ENCODE measurements around the gene SNCAIP. TPM values are rescaled to one million over a fixed set of nuclear protein-coding genes. Genes with fewer than 3 reads are reported as not detected.

The SNCAIP gene
- total RNA-seq, 3 donors from 2014 or later (not counting 1 experiment from before 2014, with no cell fraction given): 0.73 TPM; not detected in 2

GRCh38 chr5:122423221-122423620, 111.2 kb downstream of the SNCAIP start:
- Mint-ChIP-seq H3K36me3 (no peaks in the 10 kb centered on the region), H3K27ac (no peak overlapping the region), H3K27me3 (ENCODE audit: low read depth in 2 of 2) (no peaks in the 10 kb centered on the region), H3K9me3 (peaks cover 5 to 6% of the 10 kb centered on the region in 2 donors), H3K4me1 (no peaks in the 10 kb centered on the region), H3K4me3 (no peak overlapping the region)
- no peak overlapping the region for H3K4me3 ChIP-seq (ENCODE audit: low read length)
- 86% methylated on average over 4 of the region's 4 CpGs for WGBS (ENCODE audit: insufficient coverage)
- intact Hi-C loops (cut with micrococcal nuclease): no loop called here
- H3K4me1 ChIP-seq (ENCODE audit: control insufficient read depth, insufficient read depth, low read length): no peaks in the 10 kb centered on the region
- TF ChIP-seq, protein P1, sequence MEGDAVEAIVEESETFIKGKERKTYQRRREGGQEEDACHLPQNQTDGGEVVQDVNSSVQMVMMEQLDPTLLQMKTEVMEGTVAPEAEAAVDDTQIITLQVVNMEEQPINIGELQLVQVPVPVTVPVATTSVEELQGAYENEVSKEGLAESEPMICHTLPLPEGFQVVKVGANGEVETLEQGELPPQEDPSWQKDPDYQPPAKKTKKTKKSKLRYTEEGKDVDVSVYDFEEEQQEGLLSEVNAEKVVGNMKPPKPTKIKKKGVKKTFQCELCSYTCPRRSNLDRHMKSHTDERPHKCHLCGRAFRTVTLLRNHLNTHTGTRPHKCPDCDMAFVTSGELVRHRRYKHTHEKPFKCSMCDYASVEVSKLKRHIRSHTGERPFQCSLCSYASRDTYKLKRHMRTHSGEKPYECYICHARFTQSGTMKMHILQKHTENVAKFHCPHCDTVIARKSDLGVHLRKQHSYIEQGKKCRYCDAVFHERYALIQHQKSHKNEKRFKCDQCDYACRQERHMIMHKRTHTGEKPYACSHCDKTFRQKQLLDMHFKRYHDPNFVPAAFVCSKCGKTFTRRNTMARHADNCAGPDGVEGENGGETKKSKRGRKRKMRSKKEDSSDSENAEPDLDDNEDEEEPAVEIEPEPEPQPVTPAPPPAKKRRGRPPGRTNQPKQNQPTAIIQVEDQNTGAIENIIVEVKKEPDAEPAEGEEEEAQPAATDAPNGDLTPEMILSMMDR (IDR thresholded peaks at IDR 0.05): no peak
- H3K36me3 ChIP-seq (ENCODE audit: control insufficient read depth, insufficient read depth, low read length): no peaks in the 10 kb centered on the region
- H3K27me3 ChIP-seq (ENCODE audit: control insufficient read depth, insufficient read depth, low read length): no peaks in the 10 kb centered on the region
- no peak for ATAC-seq
- H3K27ac ChIP-seq (ENCODE audit: low read length): no peak overlapping the region
- H3K9me3 ChIP-seq (ENCODE audit: control insufficient read depth, insufficient read depth, low read length): no peaks in the 10 kb centered on the region
- no peak for DNase-seq

DNA sequence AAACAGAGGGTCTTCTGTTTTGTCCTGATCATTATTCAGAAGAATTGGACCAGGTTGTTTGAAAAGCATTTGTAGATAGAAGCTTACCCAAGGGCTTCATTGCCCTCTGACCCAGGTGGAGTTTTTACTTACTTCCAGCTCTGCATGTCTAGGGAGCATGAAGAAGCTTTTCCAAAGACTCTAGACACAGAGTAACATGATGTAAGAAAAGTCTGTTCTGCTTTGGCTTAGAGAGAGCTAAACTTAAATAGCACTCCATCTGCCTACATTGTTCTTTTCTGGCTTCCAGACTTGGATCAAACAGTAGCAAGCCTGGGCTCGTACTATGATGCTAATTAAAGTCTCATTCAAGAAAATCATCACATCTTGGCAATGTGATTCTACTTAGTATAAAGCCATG, 112.1 kb downstream of the SNCAIP start:
- Histone ChIP-seq H3K27me3 (ENCODE audit: control insufficient read depth, insufficient read depth, low read length) (no peaks in the 10 kb centered on the region), H3K4me1 (ENCODE audit: control insufficient read depth, insufficient read depth, low read length) (no peaks in the 10 kb centered on the region), H3K36me3 (ENCODE audit: control insufficient read depth, insufficient read depth, low read length) (no peaks in the 10 kb centered on the region), H3K27ac (ENCODE audit: low read length) (no peak overlapping the region), H3K9me3 (ENCODE audit: control insufficient read depth, insufficient read depth, low read length) (no peaks in the 10 kb centered on the region), H3K4me3 (ENCODE audit: low read length) (no peak overlapping the region)
- DNase-seq (no peak), ATAC-seq (no peak)
- WGBS (ENCODE audit: insufficient coverage): 88% methylated on average over 1 of the region's 1 CpG
- H3K27me3 Mint-ChIP-seq (ENCODE audit: low read depth in 2 of 2): no peaks in the 10 kb centered on the region
- TF ChIP-seq, protein P1 (IDR thresholded peaks at IDR 0.05): no peak
- no peak overlapping the region for H3K27ac Mint-ChIP-seq
- no peaks in the 10 kb centered on the region for H3K4me1 Mint-ChIP-seq
- peaks cover 3 to 7% of the 10 kb centered on the region in 2 donors for H3K9me3 Mint-ChIP-seq
- intact Hi-C loops (cut with micrococcal nuclease): no loop called here
- H3K4me3 Mint-ChIP-seq: no peak overlapping the region
- H3K36me3 Mint-ChIP-seq: peaks cover 5% of the 10 kb centered on the region

DNA sequence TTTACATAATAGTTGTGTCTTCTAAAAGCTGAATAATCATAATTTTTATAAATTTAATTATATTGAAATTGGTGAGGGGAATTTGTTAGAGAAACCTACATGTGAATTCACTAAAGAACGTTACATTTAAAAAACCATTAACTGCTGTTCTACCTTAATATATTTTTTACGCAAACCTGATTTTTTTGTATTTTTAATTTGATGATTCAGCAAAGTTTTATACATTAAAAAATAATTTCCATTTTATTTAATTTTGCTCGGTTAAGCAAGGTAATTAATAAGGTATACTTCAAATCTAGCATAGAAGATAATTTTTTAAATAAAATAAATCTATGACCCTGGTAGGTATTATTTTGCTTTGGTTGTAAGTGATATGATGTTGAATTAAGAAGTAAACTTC, 114.3 kb downstream of the SNCAIP start:
- H3K9me3 ChIP-seq (ENCODE audit: control insufficient read depth, insufficient read depth, low read length): no peaks in the 10 kb centered on the region
- peaks cover 3 to 7% of the 10 kb centered on the region in 2 donors for H3K9me3 Mint-ChIP-seq
- DNase-seq: no peak
- no CpG with 5 or more reads among the region's 3 CpGs for WGBS (ENCODE audit: insufficient coverage)
- H3K4me3 Mint-ChIP-seq: no peak overlapping the region
- H3K4me3 ChIP-seq (ENCODE audit: low read length): no peak overlapping the region
- no peak overlapping the region for H3K27ac ChIP-seq (ENCODE audit: low read length)
- peaks cover 7% of the 10 kb centered on the region for H3K36me3 Mint-ChIP-seq
- no peak for ATAC-seq
- no peaks in the 10 kb centered on the region for H3K4me1 Mint-ChIP-seq
- no peaks in the 10 kb centered on the region for H3K4me1 ChIP-seq (ENCODE audit: control insufficient read depth, insufficient read depth, low read length)
- intact Hi-C loops (cut with micrococcal nuclease): no loop called here
- H3K27ac Mint-ChIP-seq: no peak overlapping the region
- no peaks in the 10 kb centered on the region for H3K36me3 ChIP-seq (ENCODE audit: control insufficient read depth, insufficient read depth, low read length)
- TF ChIP-seq, protein P1 (IDR thresholded peaks at IDR 0.05): no peak
- no peaks in the 10 kb centered on the region for H3K27me3 ChIP-seq (ENCODE audit: control insufficient read depth, insufficient read depth, low read length)
- H3K27me3 Mint-ChIP-seq (ENCODE audit: low read depth in 2 of 2): no peaks in the 10 kb centered on the region

- H3K4me3 Mint-ChIP-seq: no peak overlapping the region
- no peaks in the 10 kb centered on the region for H3K27me3 Mint-ChIP-seq (ENCODE audit: low read depth in 2 of 2)
- Histone ChIP-seq H3K27me3 (ENCODE audit: control insufficient read depth, insufficient read depth, low read length) (no peaks in the 10 kb centered on the region), H3K27ac (ENCODE audit: low read length) (no peak overlapping the region), H3K4me3 (ENCODE audit: low read length) (no peak overlapping the region), H3K36me3 (ENCODE audit: control insufficient read depth, insufficient read depth, low read length) (no peaks in the 10 kb centered on the region), H3K9me3 (ENCODE audit: control insufficient read depth, insufficient read depth, low read length) (no peaks in the 10 kb centered on the region), H3K4me1 (ENCODE audit: control insufficient read depth, insufficient read depth, low read length) (no peaks in the 10 kb centered on the region)
- intact Hi-C loops (cut with micrococcal nuclease): no loop called here
- DNase-seq (no peak), ATAC-seq (no peak)
- no peaks in the 10 kb centered on the region for H3K4me1 Mint-ChIP-seq
- H3K27ac Mint-ChIP-seq: no peak overlapping the region
- TF ChIP-seq, protein P1 (IDR thresholded peaks at IDR 0.05): no peak
- peaks cover 3 to 7% of the 10 kb centered on the region in 2 donors for H3K9me3 Mint-ChIP-seq
- WGBS (ENCODE audit: insufficient coverage): no CpG with 5 or more reads among the region's 2 CpGs
- peaks cover 7% of the 10 kb centered on the region for H3K36me3 Mint-ChIP-seq
Observed at GRCh38 chr5:122427621-122428020, 115.6 kb downstream of the SNCAIP start.

Measured in natural killer cell (primary cell).